Myocyte (in vitro differentiated cells): ENCODE measurements around the gene TLE3. TPM values are rescaled to one million over a fixed set of nuclear protein-coding genes. Genes with fewer than 3 reads are reported as not detected.
A peak's percentile ranks its signal among the peaks of the same experiment; 100 is the strongest.

Experiments
- DNase-seq: peaks from one replicate; pipeline ENCODE4 v3.0.0-alpha.2; 2012; ENCODE audit warnings: low read depth
- total RNA-seq: library from RNA; depleted of rRNA; stranded (reverse); fragments of >200 nt; gene quantifications from 2 replicates; pipeline ENCODE4 v1.2.3, GENCODE V29; 2014

The TLE3 gene
- total RNA-seq, 1 donor from 2014 or later, result 16.7 TPM

- DNase-seq, result peak; percentile 99
Observed at GRCh38 chr15:70099167-70099966, 1.6 kb upstream of the TLE3 start.

- peak; percentile 34 for DNase-seq
Observed at GRCh38 chr15:70098461-70099166, 897 bp upstream of the TLE3 start.

- DNase-seq, result no peak
Observed at GRCh38 chr15:70098153-70098460, 390 bp upstream of the TLE3 start.

GRCh38 chr15:70097063-70097320 lies 725 bp downstream of the TLE3 start:
- no peak for DNase-seq

GRCh38 chr15:70096215-70097062 lies 1.3 kb downstream of the TLE3 start:
- DNase-seq, result peak; percentile 38

- DNase-seq, result peak; percentile 26
Observed at GRCh38 chr15:70095408-70096214, 2.1 kb downstream of the TLE3 start.

- DNase-seq, result peak; percentile 8
Observed at GRCh38 chr15:70094690-70095311, 2.9 kb downstream of the TLE3 start.

- no peak for DNase-seq
Observed at GRCh38 chr15:70093481-70094319, 4.0 kb downstream of the TLE3 start.

GRCh38 chr15:70093070-70093469 lies 4.6 kb downstream of the TLE3 start:
- peak; percentile 26 for DNase-seq

- DNase-seq, result peak; percentile 25
Observed at GRCh38 chr15:70092464-70093027, 5.2 kb downstream of the TLE3 start.

GRCh38 chr15:70091726-70092463 lies 5.8 kb downstream of the TLE3 start:
- DNase-seq, result no peak

- no peak for DNase-seq
Observed at GRCh38 chr15:70090436-70091296, 7.1 kb downstream of the TLE3 start.

- DNase-seq, result no peak
Observed at GRCh38 chr15:70089692-70089971, 8.1 kb downstream of the TLE3 start.

- peak; percentile 71 for DNase-seq
Observed at GRCh38 chr15:70088887-70089691, 8.6 kb downstream of the TLE3 start.

GRCh38 chr15:70088455-70088854 lies 9.3 kb downstream of the TLE3 start:
- DNase-seq, result no peak

- no peak for DNase-seq
Observed at GRCh38 chr15:70087708-70088352, 9.9 kb downstream of the TLE3 start.

- no peak for DNase-seq
Observed at GRCh38 chr15:70086636-70087035, 11.1 kb downstream of the TLE3 start.
